Gastroesophageal sphincter (tissue), 2 donors: ENCODE data around the gene SPATA6L.

Experiments used
- EP300 ChIP-seq: sonication (generic); formaldehyde crosslinking; IDR thresholded peaks from one replicate; pipeline ENCODE4 v1.6.1; 2017; ENCODE audit warnings: antibody characterized with exemption, mild to moderate bottlenecking
- POLR2A ChIP-seq, 2 donors: fragments of 450-650 bp; IDR thresholded peaks; one replicate each; pipeline ENCODE4 v1.6.1; 2017; ENCODE audit warnings: antibody characterized with exemption in 2 of 2, mild to moderate bottlenecking in 2 of 2, moderate library complexity in 1 of 2

DNA sequence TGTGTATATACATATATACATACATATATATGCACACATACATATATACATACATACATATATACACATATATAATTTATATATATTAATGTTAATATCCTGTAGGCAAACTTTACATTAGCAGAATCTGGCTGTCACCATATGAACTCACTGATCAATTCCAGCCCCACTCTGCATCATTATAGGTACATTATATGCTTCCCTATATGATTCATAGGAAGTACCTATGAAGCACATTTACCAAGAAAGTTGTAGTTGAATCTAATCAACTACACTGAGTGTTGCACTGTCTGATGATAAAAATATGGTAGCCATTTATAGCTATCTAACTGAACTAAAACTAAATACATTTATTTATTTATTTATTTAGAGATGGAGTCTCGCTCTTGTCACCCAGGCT, 5.5 kb upstream of the SPATA6L start:
- TF ChIP-seq POLR2A (IDR thresholded peaks at IDR 0.05) (no peak), EP300 (no peak)
